HUDEP-2 (cell line): ENCODE results near the gene SCOC.

Experiments used
- DNase-seq, 76 experiments: peaks; one replicate each; lab custom pipeline; 2025; ENCODE audit not compliant: unreplicated experiment in 76 of 76; lab: John Stamatoyannopoulos, UW

SCOC gene

GRCh38 chr4:140373328-140374129 is at the start of gene SCOC:
SCOC (plus strand) TSS chr4:140373646; CDS start chr4:140379171, 5,525 bp downstream.
- peak; percentile 47 to 99 (median 96) for DNase-seq

- DNase-seq: no peak
Observed at GRCh38 chr4:140326395-140326993, 47.0 kb upstream of the SCOC start.

GRCh38 chr4:140330311-140330900 is 43.0 kb upstream of the SCOC start:
- DNase-seq: peak in 2 of 76 experiments; percentile 3 to 21

- DNase-seq: no peak
Observed at GRCh38 chr4:140331245-140331644, 42.2 kb upstream of the SCOC start.

- DNase-seq: peak in 32 of 76 experiments; percentile 0 to 63 (median 16)
Observed at GRCh38 chr4:140331876-140332275, 41.6 kb upstream of the SCOC start.

GRCh38 chr4:140332734-140333133 is 40.7 kb upstream of the SCOC start:
- DNase-seq: no peak

GRCh38 chr4:140333523-140333922 is 39.9 kb upstream of the SCOC start:
- no peak for DNase-seq

- no peak for DNase-seq
Observed at GRCh38 chr4:140335076-140335475, 38.4 kb upstream of the SCOC start.

DNA sequence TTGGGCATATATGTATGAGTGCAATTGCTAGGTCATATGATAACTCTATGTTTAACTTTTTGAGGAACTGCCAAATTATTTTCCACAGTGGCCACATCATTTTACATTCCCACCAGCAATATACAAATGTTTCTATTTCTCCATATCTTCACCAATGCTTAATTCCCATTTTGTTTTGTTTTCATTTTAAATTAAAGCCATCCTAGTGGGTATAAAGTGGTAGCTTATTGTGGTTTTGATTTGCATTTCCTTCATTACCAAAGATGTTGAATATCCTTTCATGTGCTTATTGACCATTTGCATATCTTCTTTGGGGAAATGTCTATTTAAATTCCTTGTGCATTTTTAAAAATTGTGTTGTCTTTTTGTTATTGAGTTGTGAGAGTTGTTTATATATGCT is 36.7 kb upstream of the SCOC start:
- DNase-seq: no peak

DNA sequence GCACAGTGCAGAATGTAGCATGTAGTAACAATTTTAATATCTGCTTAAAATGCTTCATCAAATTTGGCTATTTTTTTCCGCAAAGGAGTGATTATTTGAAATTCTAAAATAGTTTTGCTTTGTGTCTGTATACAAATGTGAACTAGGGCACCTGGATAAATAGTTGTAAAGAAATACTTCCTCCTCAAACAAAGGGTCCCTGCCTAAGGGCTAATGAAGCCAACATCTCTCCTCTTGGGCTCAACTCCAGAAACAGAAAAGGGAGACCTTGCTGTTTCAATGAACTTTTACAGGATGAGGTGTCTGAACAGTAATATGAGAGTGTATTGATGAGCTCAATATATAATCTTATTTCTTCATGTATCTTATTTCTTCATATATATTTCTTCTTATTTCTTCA is 30.8 kb upstream of the SCOC start:
- DNase-seq: no peak

GRCh38 chr4:140343303-140343702 is 30.1 kb upstream of the SCOC start:
- peak in 1 of 76 experiments; percentile 15 for DNase-seq

GRCh38 chr4:140344101-140344500 is 29.3 kb upstream of the SCOC start:
- no peak for DNase-seq

DNA sequence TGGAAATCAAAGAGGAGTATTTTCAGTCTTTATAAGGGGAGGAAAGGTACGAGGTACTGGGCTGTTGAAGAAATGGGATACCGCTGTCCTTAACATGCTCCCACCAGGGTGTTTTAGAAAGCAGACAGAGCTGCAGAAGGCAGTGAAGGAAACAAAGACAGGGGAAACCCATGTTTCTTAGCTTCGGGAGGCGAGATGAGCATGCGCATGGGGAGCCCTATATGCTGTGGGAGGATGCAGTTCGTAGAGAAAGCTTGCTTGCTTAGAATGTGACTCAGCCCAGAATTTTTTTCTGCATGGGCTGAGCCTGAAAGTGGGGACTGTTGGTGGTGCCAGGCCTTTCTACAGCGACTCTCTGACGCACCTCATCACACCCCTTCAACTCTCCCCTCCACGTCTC is 28.8 kb upstream of the SCOC start:
- DNase-seq: no peak

DNA sequence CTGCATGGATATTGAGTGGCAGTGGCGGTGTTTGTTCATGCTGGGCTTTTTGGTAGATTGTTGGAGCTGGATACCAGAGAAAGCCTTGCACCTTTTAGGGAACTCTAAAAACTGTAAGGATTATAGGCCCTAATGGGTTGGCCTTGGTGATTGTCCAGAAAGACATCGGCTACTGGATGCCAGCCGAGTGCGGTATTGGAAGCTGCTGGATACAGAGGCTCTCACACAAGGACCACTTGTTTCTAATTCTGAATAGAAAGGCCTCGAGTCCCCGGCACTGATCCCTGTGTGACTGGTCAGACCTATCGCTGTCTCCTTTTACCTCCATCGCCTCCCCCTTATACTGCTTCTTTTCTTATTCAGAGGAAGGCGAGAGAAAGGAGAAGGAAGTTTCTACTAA is 27.3 kb upstream of the SCOC start:
- DNase-seq: no peak

DNA sequence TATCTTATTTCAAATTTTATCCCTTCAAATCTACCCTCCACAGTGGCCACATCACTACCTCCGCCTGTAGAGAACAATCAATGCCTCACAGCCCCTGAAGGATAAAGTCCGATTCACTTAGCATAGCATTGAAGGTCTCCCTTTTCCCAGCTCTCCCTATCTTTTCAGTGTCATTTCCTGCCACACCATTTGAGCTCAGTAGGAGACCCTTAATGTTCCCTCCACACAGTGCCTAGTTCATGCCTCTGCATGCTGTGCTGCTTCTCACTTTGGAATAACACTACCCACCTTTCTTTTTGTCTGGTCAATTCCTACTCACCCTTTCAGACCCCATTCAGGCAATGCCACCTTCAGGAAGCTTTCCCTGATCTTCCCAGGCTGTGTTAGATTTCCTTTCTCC is 23.6 kb upstream of the SCOC start:
- no peak for DNase-seq

DNA sequence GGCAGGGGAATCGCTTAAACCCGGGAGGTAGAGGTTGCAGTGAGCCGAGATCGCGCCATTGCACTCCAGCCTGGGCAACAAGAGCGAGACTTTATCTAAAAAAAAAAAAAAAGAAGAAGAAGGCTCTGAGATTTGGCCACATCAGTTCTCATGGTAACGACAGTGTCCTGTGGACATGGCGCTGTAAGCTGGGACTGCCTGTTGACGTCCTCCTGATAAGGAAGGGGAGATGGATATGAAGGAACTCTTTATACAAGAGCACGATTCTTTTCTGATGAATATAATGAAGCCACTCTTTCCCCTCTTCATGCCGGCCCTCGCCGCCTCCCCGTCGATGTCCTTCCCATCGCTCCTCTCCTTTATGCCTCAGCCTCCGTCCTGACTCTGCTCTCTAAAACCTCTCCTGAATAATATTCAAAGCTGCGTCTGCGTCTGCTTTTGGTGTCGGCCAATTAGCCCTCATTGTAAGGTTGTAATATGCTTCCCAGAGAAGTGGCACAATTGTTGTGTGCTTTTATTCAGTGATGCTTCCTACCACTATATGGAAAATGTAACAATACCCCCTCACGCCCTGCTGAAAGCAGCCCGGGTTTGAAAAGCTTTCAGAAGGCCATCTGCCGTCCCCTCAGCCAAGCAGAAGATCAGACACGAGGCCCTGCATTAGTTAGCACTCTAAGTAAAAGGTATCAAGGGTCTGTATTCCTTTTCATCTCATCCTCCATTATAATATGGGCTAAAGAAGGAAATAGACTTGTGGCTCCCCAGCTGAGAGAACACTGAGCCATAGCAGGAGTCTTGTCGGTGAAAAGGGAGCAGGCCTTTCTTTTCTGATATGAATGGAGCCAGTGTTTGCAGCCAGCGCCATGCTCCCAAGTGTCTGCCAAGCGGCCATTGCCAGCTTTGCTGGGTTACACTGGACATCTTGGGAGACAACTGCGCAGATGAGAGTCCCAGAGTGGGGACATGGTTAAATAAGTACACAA is 22.1 kb upstream of the SCOC start:
- no peak for DNase-seq

- no peak for DNase-seq
Observed at GRCh38 chr4:140353786-140354185, 19.7 kb upstream of the SCOC start.

DNA sequence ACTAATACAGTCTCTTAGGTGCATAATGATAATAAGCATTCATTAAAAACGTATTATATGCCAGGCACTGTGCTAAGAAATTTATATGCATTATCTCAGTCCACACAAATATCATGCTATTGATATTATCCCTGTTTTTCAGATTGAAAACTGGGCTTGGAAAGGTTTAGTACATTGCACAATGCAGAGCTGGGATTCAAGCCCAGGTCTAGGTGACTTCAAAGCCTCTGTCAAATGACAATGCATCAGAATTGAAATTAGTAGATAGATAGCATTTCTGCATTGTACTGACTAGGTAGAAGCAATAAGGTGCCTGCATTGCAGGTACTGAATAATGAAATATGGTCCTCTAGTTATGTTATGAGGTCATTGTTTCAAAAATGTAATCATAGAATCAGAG is 18.2 kb upstream of the SCOC start:
- DNase-seq: no peak

GRCh38 chr4:140357868-140358267 is 15.6 kb upstream of the SCOC start:
- DNase-seq: no peak

DNA sequence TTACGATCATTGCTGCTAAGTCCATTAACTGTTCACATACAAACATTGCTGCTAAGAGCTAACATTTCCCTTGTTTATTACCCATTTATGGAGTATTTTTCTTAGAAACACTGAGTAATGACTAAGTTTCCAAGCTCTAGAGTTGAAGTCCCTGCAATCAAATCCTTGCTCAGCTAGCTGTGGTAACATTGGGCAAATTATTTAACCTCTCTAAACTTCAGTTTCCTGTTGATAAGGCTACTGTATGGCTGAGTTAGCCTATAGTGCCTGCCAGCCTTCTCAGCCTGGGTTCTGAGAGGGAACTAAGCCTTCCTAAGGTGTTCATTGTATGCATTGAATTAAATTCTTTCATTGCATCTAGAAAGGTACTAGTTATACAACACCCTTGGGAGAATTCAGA is 15.2 kb upstream of the SCOC start:
- no peak for DNase-seq
